Activated T-cell treated with anti-CD3 and anti-CD28 coated beads, Interleukin-2, amount 50 U/mL, for 4 hours (primary cell): ENCODE data around the gene SORCS2. TPM values are rescaled to one million over a fixed set of nuclear protein-coding genes. Genes with fewer than 3 reads are reported as not detected.

ENCODE experiments used
- ATAC-seq, 2 donors: fragments of 200-7000 bp; cut with Tn5 transposase; one replicate each; pipeline ENCODE4 v1.10.0; 2021
- DNase-seq: peaks from one replicate; pipeline ENCODE4 v3.0.0-alpha.2; 2020
- H3K27me3 Mint-ChIP-seq: one replicate; pipeline ENCODE4 v1.8.0; 2021; ENCODE audit warnings: low read depth, mixed read lengths
- H3K36me3 Mint-ChIP-seq: one replicate; pipeline ENCODE4 v1.8.0; 2022; ENCODE audit warnings: mixed read lengths; ENCODE audit not compliant: insufficient read depth
- H3K4me1 Mint-ChIP-seq: one replicate; pipeline ENCODE4 v1.8.0; 2021; ENCODE audit warnings: low read depth, mixed read lengths
- H3K4me3 Mint-ChIP-seq: one replicate; pipeline ENCODE4 v1.8.0; 2021; ENCODE audit warnings: mild to moderate bottlenecking, moderate library complexity, mixed read lengths
- H3K9me3 Mint-ChIP-seq: one replicate; pipeline ENCODE4 v1.8.0; 2021; ENCODE audit warnings: mixed read lengths
- total RNA-seq, 3 donors: library from RNA; stranded (reverse); gene quantifications; one replicate each; pipeline ENCODE4 v1.2.1, GENCODE V29; 2021

Gene SORCS2
- total RNA-seq, 3 donors from 2014 or later, result 0.18 to 0.43 TPM; not detected in 1

GRCh38 chr4:7286170-7286569 is 93.8 kb downstream of the SORCS2 start:
- ATAC-seq (no peak), DNase-seq (no peak)
- H3K9me3 Mint-ChIP-seq, result no peaks in the 10 kb centered on the region
- peaks cover 14% of the 10 kb centered on the region for H3K27me3 Mint-ChIP-seq
- H3K4me3 Mint-ChIP-seq, result no peak overlapping the region
- no peaks in the 10 kb centered on the region for H3K36me3 Mint-ChIP-seq
- no peaks in the 10 kb centered on the region for H3K4me1 Mint-ChIP-seq

- peaks cover 14% of the 10 kb centered on the region for H3K27me3 Mint-ChIP-seq
- H3K36me3 Mint-ChIP-seq, result no peaks in the 10 kb centered on the region
- no peak overlapping the region for H3K4me3 Mint-ChIP-seq
- H3K9me3 Mint-ChIP-seq, result no peaks in the 10 kb centered on the region
- ATAC-seq (no peak), DNase-seq (no peak)
- H3K4me1 Mint-ChIP-seq, result no peaks in the 10 kb centered on the region
These were observed 94.5 kb downstream of the SORCS2 start for GRCh38 chr4:7286798-7287197.

- no peaks in the 10 kb centered on the region for H3K9me3 Mint-ChIP-seq
- no peak overlapping the region for H3K4me3 Mint-ChIP-seq
- no peak for DNase-seq
- peaks cover 14% of the 10 kb centered on the region for H3K27me3 Mint-ChIP-seq
- no peaks in the 10 kb centered on the region for H3K36me3 Mint-ChIP-seq
- no peak for ATAC-seq
- H3K4me1 Mint-ChIP-seq, result no peaks in the 10 kb centered on the region
These were observed 95.1 kb downstream of the SORCS2 start for GRCh38 chr4:7287274-7287917.

- ATAC-seq (no peak), DNase-seq (no peak)
- no peak overlapping the region for H3K4me3 Mint-ChIP-seq
- no peaks in the 10 kb centered on the region for H3K9me3 Mint-ChIP-seq
- no peaks in the 10 kb centered on the region for H3K36me3 Mint-ChIP-seq
- H3K27me3 Mint-ChIP-seq, result peaks cover 13% of the 10 kb centered on the region
- no peaks in the 10 kb centered on the region for H3K4me1 Mint-ChIP-seq
These were observed 95.6 kb downstream of the SORCS2 start for GRCh38 chr4:7287918-7288280.

GRCh38 chr4:7288751-7289523 is 96.6 kb downstream of the SORCS2 start:
- H3K27me3 Mint-ChIP-seq, result peaks cover 14% of the 10 kb centered on the region
- no peak overlapping the region for H3K4me3 Mint-ChIP-seq
- DNase-seq (no peak), ATAC-seq (no peak)
- no peaks in the 10 kb centered on the region for H3K9me3 Mint-ChIP-seq
- H3K36me3 Mint-ChIP-seq, result no peaks in the 10 kb centered on the region
- no peaks in the 10 kb centered on the region for H3K4me1 Mint-ChIP-seq

- Mint-ChIP-seq H3K4me3 (no peak overlapping the region), H3K4me1 (no peaks in the 10 kb centered on the region), H3K36me3 (no peaks in the 10 kb centered on the region), H3K9me3 (no peaks in the 10 kb centered on the region), H3K27me3 (peaks cover 14% of the 10 kb centered on the region)
- no peak for ATAC-seq
- DNase-seq, result no peak
These were observed 97.3 kb downstream of the SORCS2 start for GRCh38 chr4:7289589-7289988.

- Mint-ChIP-seq H3K36me3 (no peaks in the 10 kb centered on the region), H3K4me1 (no peaks in the 10 kb centered on the region), H3K4me3 (no peak overlapping the region), H3K9me3 (no peaks in the 10 kb centered on the region), H3K27me3 (peaks cover 9% of the 10 kb centered on the region)
- DNase-seq (no peak), ATAC-seq (no peak)
These were observed 99.2 kb downstream of the SORCS2 start for GRCh38 chr4:7291372-7292114.

GRCh38 chr4:7293703-7294102 is 101.4 kb downstream of the SORCS2 start:
- Mint-ChIP-seq H3K27me3 (peaks cover 12% of the 10 kb centered on the region), H3K4me3 (no peak overlapping the region), H3K36me3 (no peaks in the 10 kb centered on the region), H3K4me1 (no peaks in the 10 kb centered on the region), H3K9me3 (no peaks in the 10 kb centered on the region)
- DNase-seq (no peak), ATAC-seq (no peak)

GRCh38 chr4:7294176-7294756 is 101.9 kb downstream of the SORCS2 start:
- Mint-ChIP-seq H3K27me3 (peaks cover 12% of the 10 kb centered on the region), H3K9me3 (no peaks in the 10 kb centered on the region), H3K4me1 (no peaks in the 10 kb centered on the region), H3K4me3 (no peak overlapping the region), H3K36me3 (no peaks in the 10 kb centered on the region)
- DNase-seq, result no peak
- ATAC-seq, result peak in 1 of 2 donors; percentile 20

- Mint-ChIP-seq H3K4me1 (no peaks in the 10 kb centered on the region), H3K9me3 (no peaks in the 10 kb centered on the region), H3K27me3 (peaks cover 14% of the 10 kb centered on the region), H3K4me3 (no peak overlapping the region), H3K36me3 (no peaks in the 10 kb centered on the region)
- no peak for ATAC-seq
- no peak for DNase-seq
These were observed 103.0 kb downstream of the SORCS2 start for GRCh38 chr4:7295197-7295910.

- no peaks in the 10 kb centered on the region for H3K9me3 Mint-ChIP-seq
- H3K4me1 Mint-ChIP-seq, result no peaks in the 10 kb centered on the region
- H3K36me3 Mint-ChIP-seq, result no peaks in the 10 kb centered on the region
- no peak for DNase-seq
- no peak overlapping the region for H3K4me3 Mint-ChIP-seq
- no peak for ATAC-seq
- H3K27me3 Mint-ChIP-seq, result peaks cover 14% of the 10 kb centered on the region
These were observed 103.7 kb downstream of the SORCS2 start for GRCh38 chr4:7295911-7296660.

- no peaks in the 10 kb centered on the region for H3K36me3 Mint-ChIP-seq
- no peaks in the 10 kb centered on the region for H3K4me1 Mint-ChIP-seq
- DNase-seq, result no peak
- no peak overlapping the region for H3K4me3 Mint-ChIP-seq
- H3K9me3 Mint-ChIP-seq, result no peaks in the 10 kb centered on the region
- ATAC-seq, result no peak
- H3K27me3 Mint-ChIP-seq, result peaks cover 14% of the 10 kb centered on the region
These were observed 104.5 kb downstream of the SORCS2 start for GRCh38 chr4:7296661-7297335.

GRCh38 chr4:7297374-7297773 is 105.0 kb downstream of the SORCS2 start:
- H3K4me1 Mint-ChIP-seq, result no peaks in the 10 kb centered on the region
- ATAC-seq (no peak), DNase-seq (no peak)
- no peaks in the 10 kb centered on the region for H3K9me3 Mint-ChIP-seq
- H3K4me3 Mint-ChIP-seq, result no peak overlapping the region
- H3K27me3 Mint-ChIP-seq, result peaks cover 14% of the 10 kb centered on the region
- H3K36me3 Mint-ChIP-seq, result no peaks in the 10 kb centered on the region
